ENCODE measurements around the gene ZNF780A.

ZNF780A gene

GRCh38 chr19:40088299-40089047 lies 2.3 kb downstream of the ZNF780A start:
- TF ChIP-seq CTCF (IDR thresholded peaks at IDR 0.05; ENCODE audit: extremely low read depth, insufficient read depth, missing control alignments): no peak
- in situ Hi-C loops (cut with MboI; ENCODE audit: low pct_unique_long_range_greater_than_20kb, low sequenced_read_pairs, unreplicated experiment): no loop called here
- DNase-seq (ENCODE audit: low spot score): no peak

- no peak for TF ChIP-seq CTCF (IDR thresholded peaks at IDR 0.05; ENCODE audit: extremely low read depth, insufficient read depth, missing control alignments)
- in situ Hi-C loops (cut with MboI; ENCODE audit: low pct_unique_long_range_greater_than_20kb, low sequenced_read_pairs, unreplicated experiment): no loop called here
- no peak for DNase-seq (ENCODE audit: low spot score)
Observed at GRCh38 chr19:40084948-40085347, 5.8 kb downstream of the ZNF780A start.

- DNase-seq (ENCODE audit: low spot score): no peak
- in situ Hi-C loops (cut with MboI; ENCODE audit: low pct_unique_long_range_greater_than_20kb, low sequenced_read_pairs, unreplicated experiment): no loop called here
- no peak for TF ChIP-seq CTCF (IDR thresholded peaks at IDR 0.05; ENCODE audit: extremely low read depth, insufficient read depth, missing control alignments)
Observed at GRCh38 chr19:40081411-40081810, 9.3 kb downstream of the ZNF780A start.

- in situ Hi-C loops (cut with MboI; ENCODE audit: low pct_unique_long_range_greater_than_20kb, low sequenced_read_pairs, unreplicated experiment): no loop called here
- TF ChIP-seq CTCF (IDR thresholded peaks at IDR 0.05; ENCODE audit: extremely low read depth, insufficient read depth, missing control alignments): no peak
- no peak for DNase-seq (ENCODE audit: low spot score)
Observed at GRCh38 chr19:40080289-40080688, 10.5 kb downstream of the ZNF780A start.

- in situ Hi-C loops (cut with MboI; ENCODE audit: low pct_unique_long_range_greater_than_20kb, low sequenced_read_pairs, unreplicated experiment): no loop called here
- no peak for TF ChIP-seq CTCF (IDR thresholded peaks at IDR 0.05; ENCODE audit: extremely low read depth, insufficient read depth, missing control alignments)
- DNase-seq (ENCODE audit: low spot score): no peak
Observed at GRCh38 chr19:40078377-40078776, 12.4 kb downstream of the ZNF780A start.

GRCh38 chr19:40070058-40070457 lies 20.7 kb downstream of the ZNF780A start:
- TF ChIP-seq CTCF (IDR thresholded peaks at IDR 0.05; ENCODE audit: extremely low read depth, insufficient read depth, missing control alignments): no peak
- in situ Hi-C loops (cut with MboI; ENCODE audit: low pct_unique_long_range_greater_than_20kb, low sequenced_read_pairs, unreplicated experiment): no loop called here
- no peak for DNase-seq (ENCODE audit: low spot score)

Data from GM13977 (cell line).